Left lobe of liver (tissue), 2 donors: ENCODE results near the gene CLEC20A. TPM values are rescaled to one million over a fixed set of nuclear protein-coding genes. Genes with fewer than 3 reads are reported as not detected.
"Not testable (repeated sequence)": the region's sequence is repeated elsewhere in the genome, so short reads cannot be mapped to it uniquely, and the experiment has no call there.

Experiments
- ATAC-seq: fragments of 200-7000 bp; cut with Tn5 transposase; one replicate; pipeline ENCODE4 v1.9.1; 2020; ENCODE audit warnings: mild to moderate bottlenecking, moderate library complexity
- DNase-seq: peaks from one replicate; pipeline ENCODE4 v3.0.0-alpha.2; 2020; ENCODE audit warnings: low spot score
- total RNA-seq: library from RNA; stranded (reverse); gene quantifications from one replicate; pipeline ENCODE4 v1.2.1, GENCODE V29; 2021
- donor health status: DM: no; HTN: no; CAD: no; lungs with moderate emphysema.
- donor health status: DM: no; HTN: yes; CAD: no.

The CLEC20A gene
- total RNA-seq, 1 donor from 2014 or later: not detected

GRCh38 chr1:178529364-178530036, 32.7 kb upstream of the CLEC20A start:
- ATAC-seq: peak; percentile 92
- peak; percentile 91 for DNase-seq

GRCh38 chr1:178528953-178529335, 32.2 kb upstream of the CLEC20A start:
- ATAC-seq: no peak
- DNase-seq: no peak

- ATAC-seq: no peak
- DNase-seq: no peak
These were observed 31.6 kb upstream of the CLEC20A start for GRCh38 chr1:178528228-178528952.

GRCh38 chr1:178527117-178527516, 30.4 kb upstream of the CLEC20A start:
- DNase-seq: no peak
- ATAC-seq: no peak

- ATAC-seq: no peak
These were observed 24.5 kb upstream of the CLEC20A start for GRCh38 chr1:178521241-178521640.

GRCh38 chr1:178520803-178521202, 24.0 kb upstream of the CLEC20A start:
- DNase-seq (no peak), ATAC-seq (no peak)

More at GRCh38 chr1:178521241-178521640, 24.5 kb upstream of the CLEC20A start:
- no peak for DNase-seq

- DNase-seq (no peak), ATAC-seq (no peak)
These were observed 22.1 kb upstream of the CLEC20A start for GRCh38 chr1:178518894-178519293.

- ATAC-seq (no peak), DNase-seq (no peak)
These were observed 19.3 kb upstream of the CLEC20A start for GRCh38 chr1:178516110-178516509.

- DNase-seq (no peak), ATAC-seq (peak; percentile 19)
These were observed 16.7 kb upstream of the CLEC20A start for GRCh38 chr1:178513278-178513983.

- ATAC-seq (no peak), DNase-seq (no peak)
These were observed 16.0 kb upstream of the CLEC20A start, which contains the start of gene TEX35 for GRCh38 chr1:178512566-178513277. TSS of gene TEX35 (plus strand) at chr1:178513109. CDS start at chr1:178513189, 80 bp downstream.

- DNase-seq: no peak
- ATAC-seq: no peak
These were observed 13.4 kb upstream of the CLEC20A start for GRCh38 chr1:178510155-178510554.

GRCh38 chr1:178509414-178510007, 12.7 kb upstream of the CLEC20A start:
- ATAC-seq (no peak), DNase-seq (no peak)

GRCh38 chr1:178506669-178507068, 9.9 kb upstream of the CLEC20A start:
- no peak for DNase-seq
- ATAC-seq: no peak

- peak; percentile 49 for ATAC-seq
- DNase-seq: no peak
These were observed 9.4 kb upstream of the CLEC20A start for GRCh38 chr1:178506177-178506576.

GRCh38 chr1:178504286-178504685, 7.5 kb upstream of the CLEC20A start:
- ATAC-seq (no peak), DNase-seq (no peak)

- DNase-seq (peak; percentile 28), ATAC-seq (no peak)
These were observed 7.1 kb upstream of the CLEC20A start for GRCh38 chr1:178503849-178504248.

- not testable (repeated sequence) for DNase-seq, ATAC-seq
These were observed 6.6 kb upstream of the CLEC20A start for GRCh38 chr1:178503316-178503715.

- ATAC-seq (no peak), DNase-seq (no peak)
These were observed 6.1 kb upstream of the CLEC20A start for GRCh38 chr1:178502856-178503255.

- ATAC-seq (no peak), DNase-seq (no peak)
These were observed 5.6 kb upstream of the CLEC20A start for GRCh38 chr1:178502330-178502714.

GRCh38 chr1:178501705-178502329, 5.1 kb upstream of the CLEC20A start:
- ATAC-seq: peak; percentile 91
- DNase-seq: peak; percentile 75
